CMK (cell line): Measurements from ENCODE around the gene POLR2L.

ENCODE experiments used
- DNase-seq: peaks from one replicate; pipeline ENCODE4 v3.0.0-alpha.2; 2010; ENCODE audit warnings: low read depth

POLR2L gene

GRCh38 chr11:868802-869201 is 26.5 kb upstream of the POLR2L start:
- no peak for DNase-seq

GRCh38 chr11:868394-868793 is 26.1 kb upstream of the POLR2L start:
- DNase-seq, result no peak

DNA sequence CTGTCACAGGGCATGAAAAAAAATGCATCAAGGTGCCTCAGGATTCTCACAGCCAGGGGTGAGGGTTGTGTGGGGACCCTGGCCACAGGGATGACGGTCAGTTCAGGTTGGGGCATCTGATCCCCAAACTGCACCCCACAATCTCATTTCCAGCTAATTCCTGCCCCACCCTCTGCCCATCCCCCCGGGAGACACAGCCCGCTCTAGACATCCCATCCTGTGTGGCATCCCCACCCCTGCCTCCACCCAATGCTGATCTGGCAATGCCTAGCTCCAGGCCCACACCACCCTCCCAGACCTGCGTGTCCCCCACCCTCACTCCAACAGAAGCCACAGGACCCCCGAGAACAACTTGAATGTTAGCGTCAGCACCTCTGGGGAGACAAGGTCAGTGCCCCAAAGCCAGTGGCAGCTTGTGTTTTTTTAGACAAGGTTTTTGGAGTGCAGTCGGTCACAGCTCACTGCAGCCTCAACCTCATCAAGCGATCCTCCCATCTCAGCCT is 25.6 kb upstream of the POLR2L start:
- no peak for DNase-seq

DNA sequence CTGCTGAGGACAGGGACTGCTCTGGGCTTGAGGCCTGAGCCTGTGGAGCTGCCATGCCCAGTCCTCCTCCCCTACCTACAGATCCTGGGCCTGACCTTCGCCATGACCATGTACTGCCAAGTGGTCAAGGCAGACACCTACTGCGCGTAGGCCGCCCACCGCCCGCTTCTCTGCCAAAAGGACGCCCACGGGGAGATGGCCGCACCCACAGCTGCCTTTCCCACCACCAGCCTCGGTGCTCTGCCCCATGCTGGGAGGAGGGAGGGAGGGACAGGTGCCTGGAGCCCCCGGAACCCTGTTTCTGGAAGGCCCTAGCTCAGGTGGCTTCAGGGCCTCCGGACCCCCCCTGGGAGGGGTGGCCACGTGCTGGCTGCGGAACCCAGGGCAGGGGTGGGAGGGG is 24.2 kb upstream of the POLR2L start:
- DNase-seq, result no peak

DNA sequence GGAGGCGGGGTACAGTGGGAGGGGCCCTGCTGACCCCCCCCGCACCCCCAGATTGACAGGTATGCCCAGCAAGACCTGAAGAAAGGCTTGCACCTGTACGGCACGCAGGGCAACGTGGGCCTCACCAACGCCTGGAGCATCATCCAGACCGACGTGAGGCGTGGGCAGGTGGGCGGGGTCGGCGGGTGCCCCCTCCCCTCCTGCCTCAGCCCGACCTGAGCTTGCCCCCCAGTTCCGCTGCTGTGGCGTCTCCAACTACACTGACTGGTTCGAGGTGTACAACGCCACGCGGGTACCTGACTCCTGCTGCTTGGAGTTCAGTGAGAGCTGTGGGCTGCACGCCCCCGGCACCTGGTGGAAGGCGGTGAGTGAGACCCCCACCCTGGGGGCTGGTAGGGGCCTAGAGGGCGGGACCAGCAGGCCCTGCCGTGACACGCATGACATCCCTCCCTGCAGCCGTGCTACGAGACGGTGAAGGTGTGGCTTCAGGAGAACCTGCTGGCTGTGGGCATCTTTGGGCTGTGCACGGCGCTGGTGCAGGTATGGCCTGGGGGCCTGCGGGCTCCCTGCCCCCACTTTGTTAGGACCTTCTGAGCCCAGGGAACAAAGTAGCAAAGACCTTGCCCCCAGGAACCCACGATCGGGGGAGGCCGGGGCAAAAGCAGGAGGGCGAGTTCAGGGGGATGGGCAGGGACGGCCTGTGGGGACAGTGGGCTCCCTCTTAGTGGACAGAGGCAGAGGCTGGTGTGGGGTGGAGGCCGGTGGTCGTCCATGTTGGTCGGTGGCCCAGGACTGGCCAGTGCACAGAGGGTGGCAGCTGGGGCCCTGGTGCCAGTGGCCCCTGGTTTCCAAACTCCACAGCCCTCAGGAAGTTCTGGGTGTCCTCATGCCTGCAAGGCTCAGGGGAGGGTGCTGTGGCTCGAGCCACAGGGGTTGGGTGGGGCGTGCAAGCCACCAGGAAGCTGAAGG is 23.4 kb upstream of the POLR2L start:
- no peak for DNase-seq

- no peak for DNase-seq
These were observed 22.6 kb upstream of the POLR2L start for GRCh38 chr11:864898-865297.

GRCh38 chr11:863910-864827 is 21.8 kb upstream of the POLR2L start:
- DNase-seq, result no peak

DNA sequence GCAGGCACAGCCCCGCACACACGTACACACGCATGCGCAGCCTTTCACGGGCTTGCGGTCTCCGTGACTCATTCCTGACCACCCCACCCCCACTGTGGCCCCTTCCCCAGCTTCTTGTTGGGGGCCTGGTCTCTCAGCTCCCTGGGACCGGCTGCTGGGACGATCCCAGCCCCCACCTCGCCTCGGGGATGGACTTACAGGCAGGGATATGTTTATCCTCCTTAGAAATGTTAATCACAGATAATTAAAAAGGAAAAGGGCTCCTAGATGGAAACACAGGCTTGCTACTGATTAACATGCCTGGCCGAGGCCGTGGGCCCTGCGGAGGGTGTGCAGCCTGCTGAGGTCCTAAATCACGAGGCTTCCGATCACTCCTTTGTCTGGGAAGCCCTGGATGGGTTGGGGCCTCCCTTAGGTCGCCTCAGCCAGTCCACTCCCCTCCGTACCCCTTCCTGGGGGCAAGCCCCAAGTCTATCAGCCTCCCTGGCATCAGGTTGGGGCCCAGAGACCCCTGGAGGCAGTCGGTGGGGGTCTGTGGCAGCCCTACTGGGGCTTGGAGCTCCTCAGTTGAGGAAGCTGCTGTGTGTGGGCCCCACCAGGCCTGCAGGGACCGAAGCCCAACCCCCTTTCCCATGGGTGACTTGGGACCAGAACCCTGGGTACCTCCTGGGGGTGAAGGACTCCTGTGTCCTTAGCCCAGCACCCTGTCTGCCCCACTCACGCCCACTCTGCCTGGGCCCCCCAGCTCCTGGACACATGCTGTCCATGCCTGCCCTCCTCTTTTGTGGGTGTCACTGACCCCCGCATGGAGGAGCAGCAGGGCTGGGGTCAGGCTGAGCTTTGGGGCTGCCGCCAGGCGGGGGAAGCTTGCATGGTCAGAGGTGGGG is 20.9 kb upstream of the POLR2L start:
- DNase-seq, result no peak

GRCh38 chr11:862696-863022 is 20.3 kb upstream of the POLR2L start:
- DNase-seq, result no peak

DNA sequence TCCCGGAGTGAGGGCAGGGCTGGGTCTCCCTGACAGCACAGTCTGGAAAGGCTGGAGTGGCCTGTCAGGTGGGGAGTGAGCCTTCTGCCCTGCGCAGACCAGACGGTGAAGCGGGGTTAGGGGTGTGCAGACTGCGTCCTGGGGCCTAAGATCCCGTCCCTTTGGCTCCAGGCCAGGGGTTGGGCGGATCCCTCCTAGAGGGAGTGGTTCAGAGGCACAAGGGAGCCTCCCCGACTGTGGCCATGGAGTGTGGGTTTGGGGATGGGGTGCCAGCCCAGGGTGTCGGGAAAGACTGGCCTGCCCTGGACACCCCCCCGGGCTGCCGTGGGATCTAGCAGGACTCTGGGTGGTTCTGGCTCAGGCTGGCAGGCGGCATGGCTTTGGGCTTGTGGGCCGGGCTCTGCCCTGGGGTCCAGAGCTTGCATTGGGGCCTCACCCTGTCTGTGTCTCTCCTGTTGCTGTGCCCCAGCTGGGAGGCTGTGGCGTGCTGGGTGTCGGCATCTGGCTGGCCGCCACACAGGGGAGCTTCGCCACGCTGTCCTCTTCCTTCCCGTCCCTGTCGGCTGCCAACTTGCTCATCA is 19.8 kb upstream of the POLR2L start:
- no peak for DNase-seq

- no peak for DNase-seq
These were observed 18.8 kb upstream of the POLR2L start for GRCh38 chr11:861105-861479.

GRCh38 chr11:860234-861104 is 18.1 kb upstream of the POLR2L start:
- DNase-seq, result no peak

DNA sequence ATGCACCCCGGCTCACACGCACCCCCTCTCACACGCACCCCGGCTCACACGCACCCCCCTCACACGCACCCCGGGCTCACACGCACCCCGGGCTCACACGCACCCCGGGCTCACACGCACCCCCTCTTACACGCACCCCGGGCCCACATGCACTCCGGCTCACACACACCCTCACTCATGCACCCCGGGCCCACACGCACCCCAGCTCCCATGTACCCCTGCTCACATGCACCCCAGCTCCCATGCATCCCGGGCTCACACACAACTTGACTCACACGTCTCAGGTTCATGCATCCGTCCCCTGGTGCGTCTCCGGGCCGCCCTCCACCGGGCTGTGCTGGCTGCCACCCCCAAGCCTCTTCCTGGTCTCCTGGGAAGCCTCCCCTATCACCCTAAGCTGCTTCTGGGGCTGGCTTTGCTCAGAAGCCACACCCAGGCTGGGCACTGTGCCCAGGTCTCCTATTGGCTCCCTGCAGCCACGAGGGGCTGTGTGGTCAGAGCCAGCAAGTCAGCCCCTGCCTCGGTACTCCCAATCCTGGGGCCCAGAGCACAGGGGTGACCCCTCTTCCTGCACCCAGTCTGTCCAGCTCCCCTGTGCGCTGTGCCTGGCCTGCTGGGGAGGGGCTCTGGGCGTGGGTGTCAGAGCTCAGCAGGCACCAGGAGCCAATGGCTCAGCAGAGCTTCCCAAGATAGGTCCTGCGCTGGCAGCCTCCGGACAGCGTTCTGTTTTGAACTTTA is 17.2 kb upstream of the POLR2L start:
- DNase-seq, result no peak

DNA sequence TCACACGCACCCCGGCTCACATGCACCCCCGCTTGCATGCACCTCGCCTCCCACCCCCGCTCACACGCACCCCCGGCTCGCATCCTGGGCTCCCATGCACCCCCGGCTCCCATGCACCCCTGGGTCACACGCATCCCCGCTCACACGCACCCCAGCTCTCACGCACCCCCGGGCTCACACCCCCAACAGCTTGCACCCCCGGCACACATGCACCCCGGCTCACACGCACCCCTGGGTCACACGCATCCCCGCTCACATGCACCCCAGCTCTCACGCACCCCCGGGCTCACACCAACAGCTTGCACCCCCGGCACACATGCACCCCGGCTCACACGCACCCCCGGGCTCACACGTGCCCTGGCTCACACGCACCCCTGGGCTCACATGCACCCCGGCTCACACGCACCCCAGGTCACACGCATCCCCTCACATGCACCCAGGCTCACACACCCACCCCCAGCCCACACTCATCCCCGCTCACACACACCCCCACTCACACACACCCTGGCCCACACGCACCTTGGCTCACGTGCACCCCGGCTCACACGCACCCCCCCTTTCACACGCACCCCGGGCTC is 16.5 kb upstream of the POLR2L start:
- DNase-seq, result no peak

- no peak for DNase-seq
These were observed 15.9 kb upstream of the POLR2L start for GRCh38 chr11:858053-858761.

GRCh38 chr11:856397-856796 is 14.1 kb upstream of the POLR2L start:
- no peak for DNase-seq

GRCh38 chr11:855796-856195 is 13.5 kb upstream of the POLR2L start:
- DNase-seq, result no peak

GRCh38 chr11:855330-855674 is 13.0 kb upstream of the POLR2L start:
- no peak for DNase-seq
